Mucosa of descending colon (tissue), 3 donors: ENCODE results near the gene NOL11. TPM values are rescaled to one million over a fixed set of nuclear protein-coding genes. Genes with fewer than 3 reads are reported as not detected.

Experiments
- ATAC-seq: fragments of 200-7000 bp; cut with Tn5 transposase; one replicate; pipeline ENCODE4 v1.9.1; 2020; ENCODE audit warnings: mild to moderate bottlenecking, moderate library complexity
- DNase-seq, 3 donors: peaks; one replicate each; pipeline ENCODE4 v3.0.0-alpha.2; 2020
- H3K36me3 ChIP-seq: fragments of 200-600 bp; one replicate; pipeline ENCODE4 v1.8.0; 2021; ENCODE audit warnings: low read depth, mild to moderate bottlenecking
- H3K4me1 ChIP-seq: fragments of 200-600 bp; one replicate; pipeline ENCODE4 v1.8.0; 2021; ENCODE audit warnings: low read depth, mild to moderate bottlenecking
- H3K4me3 ChIP-seq: fragments of 200-600 bp; one replicate; pipeline ENCODE4 v1.8.0; 2021; ENCODE audit warnings: mild to moderate bottlenecking
- H3K9me3 ChIP-seq: fragments of 200-600 bp; one replicate; pipeline ENCODE4 v1.8.0; 2021; ENCODE audit warnings: mild to moderate bottlenecking
- intact Hi-C, 2 donors: fragments of 100-400 bp; cut with DNase I in 1 of 2; cut with micrococcal nuclease in 1 of 2; formaldehyde crosslinking; loops; one replicate each; pipeline versions ENCODE4 v1.11.0 to v1.11.1; 2022; cut with DNase I, micrococcal nuclease
- total RNA-seq, 3 donors: library from RNA; stranded (reverse); fragmentation: NEBNext Ultra II Directional in 2 of 3; extraction: Animal tissue kit (Norgen Biotek cat#: 25700) in 2 of 3; gene quantifications; one replicate each; pipeline versions ENCODE4 v1.2.1 to v1.2.4, GENCODE V29; 2021 to 2023
- TF ChIP-seq, protein P1 (sequence below): fragments of 200-600 bp; IDR thresholded peaks from one replicate; pipeline ENCODE4 v1.8.0; 2022; ENCODE audit warnings: antibody characterized with exemption, mild to moderate bottlenecking
- donor health status: DM: no; HTN: no; CAD: no; lungs with moderate emphysema.
- donor health status: DM: no; HTN: no; CAD: no.
- donor health status: DM: no; HTN: yes; CAD: no.

The NOL11 gene
- total RNA-seq, 3 donors from 2014 or later, result 34.9 to 37.1 (median 35.1) TPM

DNA sequence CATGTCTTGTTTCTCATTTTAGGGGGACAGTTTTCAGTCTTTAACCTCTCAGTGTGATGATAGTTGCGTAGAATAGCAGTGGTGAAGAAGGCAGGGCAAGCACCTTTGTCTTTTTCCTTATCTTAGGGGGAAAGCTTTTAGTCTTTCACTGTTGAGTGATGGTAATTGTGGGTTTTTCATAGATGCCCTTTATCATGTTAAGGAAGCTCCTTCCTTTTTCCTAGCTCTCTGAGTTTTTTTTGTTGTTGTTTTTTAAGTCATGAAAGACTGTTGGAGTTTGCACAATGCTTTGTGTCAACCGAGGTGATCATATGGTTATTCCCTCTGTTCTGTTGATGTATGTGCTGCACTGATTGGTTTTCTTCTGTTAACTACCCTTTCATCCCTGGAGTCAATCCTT, 15.7 kb downstream of the NOL11 start:
- Histone ChIP-seq H3K4me3 (no peak overlapping the region), H3K4me1 (no peaks in the 10 kb centered on the region), H3K36me3 (peaks cover 6% of the 10 kb centered on the region), H3K9me3 (no peaks in the 10 kb centered on the region)
- intact Hi-C loops, result no loop called here
- DNase-seq (no peak), ATAC-seq (no peak)
- TF ChIP-seq, protein P1, sequence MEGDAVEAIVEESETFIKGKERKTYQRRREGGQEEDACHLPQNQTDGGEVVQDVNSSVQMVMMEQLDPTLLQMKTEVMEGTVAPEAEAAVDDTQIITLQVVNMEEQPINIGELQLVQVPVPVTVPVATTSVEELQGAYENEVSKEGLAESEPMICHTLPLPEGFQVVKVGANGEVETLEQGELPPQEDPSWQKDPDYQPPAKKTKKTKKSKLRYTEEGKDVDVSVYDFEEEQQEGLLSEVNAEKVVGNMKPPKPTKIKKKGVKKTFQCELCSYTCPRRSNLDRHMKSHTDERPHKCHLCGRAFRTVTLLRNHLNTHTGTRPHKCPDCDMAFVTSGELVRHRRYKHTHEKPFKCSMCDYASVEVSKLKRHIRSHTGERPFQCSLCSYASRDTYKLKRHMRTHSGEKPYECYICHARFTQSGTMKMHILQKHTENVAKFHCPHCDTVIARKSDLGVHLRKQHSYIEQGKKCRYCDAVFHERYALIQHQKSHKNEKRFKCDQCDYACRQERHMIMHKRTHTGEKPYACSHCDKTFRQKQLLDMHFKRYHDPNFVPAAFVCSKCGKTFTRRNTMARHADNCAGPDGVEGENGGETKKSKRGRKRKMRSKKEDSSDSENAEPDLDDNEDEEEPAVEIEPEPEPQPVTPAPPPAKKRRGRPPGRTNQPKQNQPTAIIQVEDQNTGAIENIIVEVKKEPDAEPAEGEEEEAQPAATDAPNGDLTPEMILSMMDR, result no peak

DNA sequence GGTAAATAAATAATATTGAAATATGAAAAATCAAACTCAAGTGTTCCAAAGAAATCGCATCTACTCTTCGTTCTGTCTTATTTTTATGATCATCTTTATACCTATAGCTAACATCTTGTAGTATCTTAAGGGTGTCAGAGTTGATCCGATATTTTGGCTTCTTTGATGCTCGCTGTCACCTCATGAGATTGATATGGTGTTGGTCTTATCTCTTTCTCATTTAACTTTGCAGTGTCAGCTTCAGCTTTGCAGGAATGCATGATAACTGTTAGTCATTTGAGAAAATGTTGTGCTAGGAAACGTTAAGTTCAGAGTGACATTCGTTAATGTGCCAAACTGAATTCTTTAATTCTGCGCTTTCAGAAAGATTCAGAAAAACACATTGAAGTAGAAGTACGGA, 19.4 kb downstream of the NOL11 start:
- peaks cover 6% of the 10 kb centered on the region for H3K36me3 ChIP-seq

DNA sequence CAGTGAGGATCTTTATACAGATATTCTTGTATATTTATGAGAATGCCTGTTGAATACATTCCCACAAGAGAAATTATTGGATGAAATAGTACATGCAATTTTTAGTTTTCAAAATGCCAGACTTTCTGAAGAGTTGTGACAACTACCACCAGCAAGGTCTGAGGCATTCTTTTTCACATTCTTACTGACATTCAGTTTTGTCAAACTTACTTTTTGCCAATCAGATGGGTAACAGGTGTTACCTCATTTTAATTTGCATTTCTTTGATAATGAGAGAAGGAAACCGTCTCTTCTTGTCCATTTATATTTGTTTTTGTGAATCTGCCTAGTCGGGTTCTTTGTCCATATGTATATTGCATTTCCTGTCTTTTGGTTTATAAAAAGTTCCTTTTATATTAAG, 24.3 kb downstream of the NOL11 start:
- peaks cover 6% of the 10 kb centered on the region for H3K36me3 ChIP-seq
- no peak for ATAC-seq

More for the DNA sequence above, 19.4 kb downstream of the NOL11 start:
- DNase-seq, result no peak
- TF ChIP-seq, protein P1, result no peak
- no peaks in the 10 kb centered on the region for H3K9me3 ChIP-seq
- intact Hi-C loops, result no loop called here
- H3K4me1 ChIP-seq, result no peaks in the 10 kb centered on the region
- no peak overlapping the region for H3K4me3 ChIP-seq
- no peak for ATAC-seq

DNA sequence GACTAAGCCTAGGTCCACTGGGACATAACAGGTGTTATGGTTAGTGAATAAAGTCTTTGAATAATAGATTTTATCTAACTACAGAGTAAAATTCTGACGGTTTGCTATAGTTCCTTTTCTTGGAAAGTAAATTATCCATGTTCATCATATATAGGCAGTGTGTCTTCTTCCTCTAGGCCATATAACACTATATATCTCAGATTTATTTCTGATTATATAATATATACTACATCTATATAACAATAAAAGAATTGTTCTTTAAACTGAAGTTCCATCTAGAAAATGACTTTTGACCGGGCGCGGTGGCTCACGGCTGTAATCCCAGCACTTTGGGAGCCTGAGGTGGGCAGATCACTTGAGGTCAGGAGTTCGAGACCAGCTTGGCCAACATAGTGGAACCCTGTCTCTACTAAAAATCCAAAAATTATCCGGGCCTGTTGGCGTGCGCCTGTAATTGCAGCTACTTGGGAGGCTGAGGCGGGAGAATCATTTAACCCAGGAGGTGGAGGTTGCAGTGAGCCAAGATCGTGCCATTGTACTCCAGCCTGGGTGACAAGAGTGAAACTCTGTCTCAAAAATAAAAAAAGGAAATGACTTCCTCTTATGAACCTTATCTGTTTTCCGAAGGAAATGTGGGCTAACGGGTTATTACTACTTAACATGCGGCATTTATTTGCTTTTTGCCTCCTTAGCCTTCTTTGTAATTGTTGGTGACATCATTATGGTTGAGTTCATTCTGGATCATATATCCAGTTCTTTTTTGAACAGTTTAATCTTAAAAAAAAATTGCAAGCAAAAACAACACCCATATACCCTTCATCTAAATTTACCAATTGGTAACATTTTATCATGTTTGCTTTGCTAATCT, 29.2 kb downstream of the NOL11 start:
- TF ChIP-seq, protein P1, result no peak
- DNase-seq, result peak in 2 of 3 donors; percentile 49 to 81
- Histone ChIP-seq H3K4me3 (no peak overlapping the region), H3K4me1 (peaks cover 9% of the 10 kb centered on the region), H3K36me3 (no peaks in the 10 kb centered on the region), H3K9me3 (no peaks in the 10 kb centered on the region)
- intact Hi-C loops, result no loop called here
- peak; percentile 85 for ATAC-seq

More for the DNA sequence above, 24.3 kb downstream of the NOL11 start:
- DNase-seq, result no peak
- Histone ChIP-seq H3K4me3 (no peak overlapping the region), H3K4me1 (peaks cover 9% of the 10 kb centered on the region), H3K9me3 (no peaks in the 10 kb centered on the region)
- TF ChIP-seq, protein P1, result no peak
- intact Hi-C loops, result no loop called here

DNA sequence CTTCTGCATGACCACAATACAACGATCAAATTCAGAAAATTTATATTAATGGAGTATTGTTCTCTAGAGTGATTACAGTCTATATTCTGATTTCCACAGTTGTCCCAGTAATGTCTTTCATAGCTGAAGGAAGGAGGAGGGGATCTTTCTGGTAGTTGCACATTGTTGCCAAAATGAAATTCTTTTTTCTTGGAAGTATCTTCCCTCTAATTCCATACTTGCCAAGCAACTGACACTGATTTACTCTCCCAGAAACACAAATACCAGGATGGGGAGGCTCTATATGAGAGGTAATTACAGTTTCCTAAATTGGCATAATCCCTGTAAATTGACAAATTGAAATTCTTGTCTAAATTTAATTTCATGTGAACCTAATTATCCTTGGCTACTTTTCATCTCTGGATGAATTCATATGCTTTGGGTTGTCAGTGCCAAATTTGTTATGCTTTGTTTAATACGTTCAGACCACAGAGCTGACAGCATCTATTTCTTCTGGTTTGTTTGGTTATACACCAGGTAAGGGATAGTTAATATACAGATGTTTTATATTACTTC, 30.0 kb downstream of the NOL11 start:
- TF ChIP-seq, protein P1, result no peak
- no peak for DNase-seq
- intact Hi-C loops, result no loop called here

More for the DNA sequence above, 30.0 kb downstream of the NOL11 start:
- Histone ChIP-seq H3K36me3 (no peaks in the 10 kb centered on the region), H3K4me3 (no peak overlapping the region), H3K9me3 (no peaks in the 10 kb centered on the region), H3K4me1 (peaks cover 9% of the 10 kb centered on the region)
- no peak for ATAC-seq
